BE2C (cell line): ENCODE results near the gene TFF2.

Source experiments
- DNase-seq: peaks from one replicate; pipeline ENCODE4 v3.0.0-alpha.2; 2020
- H3K27me3 ChIP-seq: fragments of 250-450 bp; sonication (Bioruptor Pico); 2 replicates; pipeline ENCODE4 v1.5.1; 2020; ENCODE audit warnings: mild to moderate bottlenecking
- H3K36me3 ChIP-seq: fragments of 250-450 bp; sonication (Bioruptor Pico); 2 replicates; pipeline ENCODE4 v1.5.1; 2020; ENCODE audit warnings: mild to moderate bottlenecking
- H3K4me1 ChIP-seq: fragments of 250-450 bp; sonication (Bioruptor Pico); 2 replicates; pipeline ENCODE4 v1.5.1; 2020
- H3K4me3 ChIP-seq: 2 replicates; pipeline ENCODE4 v1.5.1; 2011; ENCODE audit warnings: low read depth, low read length
- H3K9me3 ChIP-seq: fragments of 250-450 bp; sonication (Bioruptor Pico); 2 replicates; pipeline ENCODE4 v1.5.1; 2020
- TF ChIP-seq, protein P1 (sequence below): IDR thresholded peaks from 2 replicates; pipeline ENCODE4 v1.5.1; 2012; ENCODE audit warnings: mild to moderate bottlenecking, low read depth, low read length

The TFF2 gene

GRCh38 chr21:42332557-42333317 is 18.1 kb downstream of the TFF2 start:
- H3K36me3 ChIP-seq, result no peaks in the 10 kb centered on the region
- peaks cover 7% of the 10 kb centered on the region; the same call in 1 of the 2 replicates for H3K27me3 ChIP-seq
- no peak for DNase-seq
- no peaks in the 10 kb centered on the region for H3K4me1 ChIP-seq
- H3K9me3 ChIP-seq, result no peaks in the 10 kb centered on the region
- TF ChIP-seq, protein P1, sequence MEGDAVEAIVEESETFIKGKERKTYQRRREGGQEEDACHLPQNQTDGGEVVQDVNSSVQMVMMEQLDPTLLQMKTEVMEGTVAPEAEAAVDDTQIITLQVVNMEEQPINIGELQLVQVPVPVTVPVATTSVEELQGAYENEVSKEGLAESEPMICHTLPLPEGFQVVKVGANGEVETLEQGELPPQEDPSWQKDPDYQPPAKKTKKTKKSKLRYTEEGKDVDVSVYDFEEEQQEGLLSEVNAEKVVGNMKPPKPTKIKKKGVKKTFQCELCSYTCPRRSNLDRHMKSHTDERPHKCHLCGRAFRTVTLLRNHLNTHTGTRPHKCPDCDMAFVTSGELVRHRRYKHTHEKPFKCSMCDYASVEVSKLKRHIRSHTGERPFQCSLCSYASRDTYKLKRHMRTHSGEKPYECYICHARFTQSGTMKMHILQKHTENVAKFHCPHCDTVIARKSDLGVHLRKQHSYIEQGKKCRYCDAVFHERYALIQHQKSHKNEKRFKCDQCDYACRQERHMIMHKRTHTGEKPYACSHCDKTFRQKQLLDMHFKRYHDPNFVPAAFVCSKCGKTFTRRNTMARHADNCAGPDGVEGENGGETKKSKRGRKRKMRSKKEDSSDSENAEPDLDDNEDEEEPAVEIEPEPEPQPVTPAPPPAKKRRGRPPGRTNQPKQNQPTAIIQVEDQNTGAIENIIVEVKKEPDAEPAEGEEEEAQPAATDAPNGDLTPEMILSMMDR, result no peak
- no peak overlapping the region for H3K4me3 ChIP-seq

GRCh38 chr21:42331660-42332059 is 19.1 kb downstream of the TFF2 start:
- DNase-seq, result no peak
- Histone ChIP-seq H3K4me3 (no peak overlapping the region), H3K9me3 (no peaks in the 10 kb centered on the region), H3K4me1 (no peaks in the 10 kb centered on the region), H3K36me3 (no peaks in the 10 kb centered on the region), H3K27me3 (peaks cover 7% of the 10 kb centered on the region; the same call in 1 of the 2 replicates)
- TF ChIP-seq, protein P1, result no peak

- TF ChIP-seq, protein P1, result no peak
- no peak for DNase-seq
- Histone ChIP-seq H3K27me3 (peaks cover 4% of the 10 kb centered on the region), H3K4me3 (no peak overlapping the region), H3K4me1 (no peaks in the 10 kb centered on the region), H3K9me3 (no peaks in the 10 kb centered on the region), H3K36me3 (no peaks in the 10 kb centered on the region)
These were observed 20.1 kb downstream of the TFF2 start for GRCh38 chr21:42330380-42331371.

GRCh38 chr21:42324896-42325295 is 25.9 kb downstream of the TFF2 start:
- TF ChIP-seq, protein P1, result no peak
- no peaks in the 10 kb centered on the region for H3K4me1 ChIP-seq
- H3K27me3 ChIP-seq, result peaks cover 23% of the 10 kb centered on the region
- no peaks in the 10 kb centered on the region for H3K9me3 ChIP-seq
- H3K36me3 ChIP-seq, result no peaks in the 10 kb centered on the region
- no peak overlapping the region for H3K4me3 ChIP-seq
- DNase-seq, result no peak

DNA sequence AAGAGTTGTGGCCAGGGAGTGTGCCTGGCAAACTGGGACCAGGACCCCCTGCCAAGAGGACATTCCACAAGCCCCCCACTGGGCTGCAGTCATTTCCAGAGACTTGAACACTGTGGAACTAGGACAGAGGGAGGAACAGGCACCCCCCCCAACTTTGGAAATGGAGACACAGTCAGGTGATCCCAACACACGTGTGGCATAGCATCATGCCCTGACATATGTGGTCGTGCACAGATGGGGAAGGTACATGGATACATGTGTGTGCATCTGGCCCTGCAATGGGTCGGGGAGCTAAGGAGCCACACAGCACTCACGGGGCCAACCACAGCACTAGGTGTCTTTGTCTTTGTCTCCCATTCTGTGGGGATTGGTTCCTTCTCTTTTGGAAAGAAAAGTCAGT is 28.9 kb downstream of the TFF2 start:
- Histone ChIP-seq H3K36me3 (no peaks in the 10 kb centered on the region), H3K4me3 (no peak overlapping the region), H3K27me3 (peaks cover 23% of the 10 kb centered on the region), H3K9me3 (no peaks in the 10 kb centered on the region), H3K4me1 (no peaks in the 10 kb centered on the region)
- TF ChIP-seq, protein P1, result no peak
- DNase-seq, result no peak
